H9 (cell line): ENCODE results near the gene CMC4. TPM values are rescaled to one million over a fixed set of nuclear protein-coding genes. Genes with fewer than 3 reads are reported as not detected.

Experiments used
- DNase-seq: peaks from one replicate; pipeline ENCODE4 v3.0.0-alpha.2; 2017
- H2AFZ ChIP-seq: one replicate; pipeline ENCODE4 v1.6.1; 2013; ENCODE audit warnings: mild to moderate bottlenecking, low read length, control low read depth, moderate library complexity
- H2AK5ac ChIP-seq: 2 replicates; pipeline ENCODE4 v1.6.1; 2013; ENCODE audit warnings: low read length, control low read depth, mixed read lengths; ENCODE audit not compliant: insufficient read length
- H2BK120ac ChIP-seq: one replicate; pipeline ENCODE4 v1.6.1; 2013; ENCODE audit warnings: low read depth, mild to moderate bottlenecking, low read length, control low read depth, inconsistent platforms; ENCODE audit not compliant: poor library complexity, severe bottlenecking
- H2BK12ac ChIP-seq: 2 replicates; pipeline ENCODE4 v1.6.1; 2013; ENCODE audit warnings: low read length, control low read depth, mixed read lengths, low read depth; ENCODE audit not compliant: insufficient read length
- H2BK15ac ChIP-seq: 2 replicates; pipeline ENCODE4 v1.6.1; 2013; ENCODE audit warnings: low read depth, low read length, control low read depth
- H2BK20ac ChIP-seq: one replicate; pipeline ENCODE4 v1.6.1; 2013; ENCODE audit warnings: low read depth, mild to moderate bottlenecking, low read length, control low read depth, inconsistent platforms; ENCODE audit not compliant: poor library complexity, severe bottlenecking
- H2BK5ac ChIP-seq: 2 replicates; pipeline ENCODE4 v1.6.1; 2013; ENCODE audit warnings: low read length, control low read depth, mixed read lengths; ENCODE audit not compliant: insufficient read length
- H3K14ac ChIP-seq: 2 replicates; pipeline ENCODE4 v1.6.1; 2013; ENCODE audit warnings: low read length, control low read depth; ENCODE audit not compliant: insufficient read depth
- H3K18ac ChIP-seq: 2 replicates; pipeline ENCODE4 v1.6.1; 2013; ENCODE audit warnings: low read depth, mild to moderate bottlenecking, mixed read lengths, low read length, control low read depth; ENCODE audit not compliant: insufficient read length
- H3K23ac ChIP-seq: 2 replicates; pipeline ENCODE4 v1.6.1; 2013; ENCODE audit warnings: low read length, control low read depth, mixed read lengths, low read depth; ENCODE audit not compliant: insufficient read length
- H3K23me2 ChIP-seq: 2 replicates; pipeline ENCODE4 v1.6.1; 2013; ENCODE audit warnings: low read depth, mild to moderate bottlenecking, mixed read lengths, low read length, control low read depth; ENCODE audit not compliant: insufficient read length, poor library complexity, severe bottlenecking
- H3K27ac ChIP-seq: 2 replicates; pipeline ENCODE4 v1.5.1; 2013; ENCODE audit warnings: low read length, control low read depth, mixed read lengths, low read depth; ENCODE audit not compliant: insufficient read length
- H3K27me3 ChIP-seq: 2 replicates; pipeline ENCODE4 v1.6.1; 2013; ENCODE audit warnings: low read length, control low read depth, inconsistent platforms; ENCODE audit not compliant: insufficient read depth
- H3K4ac ChIP-seq: 2 replicates; pipeline ENCODE4 v1.6.1; 2013; ENCODE audit warnings: low read depth, mild to moderate bottlenecking, control low read depth, inconsistent platforms, low read length, moderate library complexity
- H3K4me1 ChIP-seq: 2 replicates; pipeline ENCODE4 v1.6.1; 2013; ENCODE audit warnings: low read length, control low read depth, inconsistent platforms; ENCODE audit not compliant: insufficient read depth
- H3K4me2 ChIP-seq: 2 replicates; pipeline ENCODE4 v1.6.1; 2013; ENCODE audit warnings: low read length, control low read depth, mixed read lengths; ENCODE audit not compliant: insufficient read length, insufficient read depth
- H3K56ac ChIP-seq: 2 replicates; pipeline ENCODE4 v1.6.1; 2013; ENCODE audit warnings: low read depth, mild to moderate bottlenecking, mixed read lengths, low read length, control low read depth; ENCODE audit not compliant: insufficient read length
- H3K79me1 ChIP-seq: 2 replicates; pipeline ENCODE4 v1.6.1; 2013; ENCODE audit warnings: low read depth, mild to moderate bottlenecking, moderate library complexity, low read length, control low read depth, inconsistent platforms; ENCODE audit not compliant: insufficient read depth, poor library complexity, severe bottlenecking
- H3K79me2 ChIP-seq: 2 replicates; pipeline ENCODE4 v1.6.1; 2013; ENCODE audit warnings: low read length, control low read depth, inconsistent platforms; ENCODE audit not compliant: insufficient read depth
- H3K9ac ChIP-seq: 2 replicates; pipeline ENCODE4 v1.6.1; 2013; ENCODE audit warnings: low read length, control low read depth, mixed read lengths; ENCODE audit not compliant: insufficient read length; ENCODE audit errors: extremely low read depth
- H3K9me3 ChIP-seq: one replicate; pipeline ENCODE4 v1.6.1; 2013; ENCODE audit warnings: low read depth, low read length, inconsistent platforms; ENCODE audit not compliant: control insufficient read depth
- H3T11ph ChIP-seq: one replicate; pipeline ENCODE4 v1.6.1; 2013; ENCODE audit warnings: mild to moderate bottlenecking, low read length, control low read depth, inconsistent platforms
- H4K20me1 ChIP-seq: one replicate; pipeline ENCODE4 v1.6.1; 2013; ENCODE audit not compliant: control insufficient read depth, insufficient read length, insufficient read depth
- H4K5ac ChIP-seq: 2 replicates; pipeline ENCODE4 v1.6.1; 2013; ENCODE audit warnings: low read depth, mild to moderate bottlenecking, mixed read lengths, low read length, control low read depth; ENCODE audit not compliant: insufficient read length
- H4K8ac ChIP-seq: replicated peaks from 2 replicates; pipeline ENCODE4 v1.6.1; 2013; ENCODE audit warnings: low read length, control low read depth, mixed read lengths, low read depth; ENCODE audit not compliant: insufficient read length
- H4K91ac ChIP-seq: 2 replicates; pipeline ENCODE4 v1.6.1; 2013; ENCODE audit warnings: low read depth, mild to moderate bottlenecking, moderate library complexity, mixed read lengths, low read length, control low read depth; ENCODE audit not compliant: insufficient read length
- H3K27ac Mint-ChIP-seq, 3 experiments: 2 replicates in 2 of 3; 3 replicates in 1 of 3; pipeline ENCODE4 v1.8.0; 2020 to 2021; ENCODE audit warnings: mixed read lengths in 3 of 3, mild to moderate bottlenecking in 1 of 3, moderate library complexity in 1 of 3
- H3K27me3 Mint-ChIP-seq: 2 replicates; pipeline ENCODE4 v1.8.0; 2021; ENCODE audit warnings: low read depth, mild to moderate bottlenecking, moderate library complexity, mixed read lengths
- H3K36me3 Mint-ChIP-seq, 3 experiments: 2 replicates in 2 of 3; 3 replicates in 1 of 3; pipeline ENCODE4 v1.8.0; 2020 to 2021; ENCODE audit warnings: low read depth in 3 of 3, mixed read lengths in 3 of 3; ENCODE audit not compliant: insufficient read depth in 1 of 3
- H3K4me1 Mint-ChIP-seq, 2 experiments: 2 replicates each; pipeline ENCODE4 v1.8.0; 2020; ENCODE audit warnings: mixed read lengths in 2 of 2
- H3K4me3 Mint-ChIP-seq, 2 experiments: 2 replicates in 1 of 2; 3 replicates in 1 of 2; pipeline ENCODE4 v1.8.0; 2020 to 2021; ENCODE audit warnings: mild to moderate bottlenecking in 2 of 2, mixed read lengths in 2 of 2, moderate library complexity in 1 of 2
- H3K9me3 Mint-ChIP-seq, 2 experiments: 2 replicates in 1 of 2; 3 replicates in 1 of 2; pipeline ENCODE4 v1.8.0; 2020; ENCODE audit warnings: mild to moderate bottlenecking in 2 of 2, mixed read lengths in 2 of 2, moderate library complexity in 1 of 2
- CTCF ChIP-seq: fragments of 200-600 bp; sonication (generic); conservative IDR thresholded peaks from 3 replicates; pipeline ENCODE4 v1.8.0; 2021; ENCODE audit warnings: antibody characterized with exemption, mild to moderate bottlenecking
- WGBS: extraction: QIAGEN DNeasy Blood & Tissue Kit; methylation state at CpG from one replicate; pipeline ENCODE4 v1.1.7; 2013; ENCODE audit warnings: missing lambda C conversion rate, low lambda C conversion rate, mixed read lengths; ENCODE audit not compliant: insufficient read length; ENCODE audit errors: extremely low coverage; 5-methylcytosine and 5-hydroxymethylcytosine counted together
- long read RNA-seq: library from polyadenylated mRNA; unstranded; transcript quantifications from one replicate; pipeline ENCODE4 v2.0.0, GENCODE V29; 2020
- total RNA-seq: library from RNA; stranded (reverse); gene quantifications from 2 replicates; pipeline ENCODE4 v1.2.1, GENCODE V29; 2021

The CMC4 gene, protein sequence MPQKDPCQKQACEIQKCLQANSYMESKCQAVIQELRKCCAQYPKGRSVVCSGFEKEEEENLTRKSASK
- 6.2 and 7.2 TPM in 2 replicates for total RNA-seq
- long read RNA-seq, transcript CMC4-202 (3 exons, 1,107 nt) = major isoform, 9 of 10 reads
- long read RNA-seq, partial matches to known transcripts = 0 of 10 reads
- long read RNA-seq, other reads (novel, unspliced or antisense) = 1 of 10 reads

DNA sequence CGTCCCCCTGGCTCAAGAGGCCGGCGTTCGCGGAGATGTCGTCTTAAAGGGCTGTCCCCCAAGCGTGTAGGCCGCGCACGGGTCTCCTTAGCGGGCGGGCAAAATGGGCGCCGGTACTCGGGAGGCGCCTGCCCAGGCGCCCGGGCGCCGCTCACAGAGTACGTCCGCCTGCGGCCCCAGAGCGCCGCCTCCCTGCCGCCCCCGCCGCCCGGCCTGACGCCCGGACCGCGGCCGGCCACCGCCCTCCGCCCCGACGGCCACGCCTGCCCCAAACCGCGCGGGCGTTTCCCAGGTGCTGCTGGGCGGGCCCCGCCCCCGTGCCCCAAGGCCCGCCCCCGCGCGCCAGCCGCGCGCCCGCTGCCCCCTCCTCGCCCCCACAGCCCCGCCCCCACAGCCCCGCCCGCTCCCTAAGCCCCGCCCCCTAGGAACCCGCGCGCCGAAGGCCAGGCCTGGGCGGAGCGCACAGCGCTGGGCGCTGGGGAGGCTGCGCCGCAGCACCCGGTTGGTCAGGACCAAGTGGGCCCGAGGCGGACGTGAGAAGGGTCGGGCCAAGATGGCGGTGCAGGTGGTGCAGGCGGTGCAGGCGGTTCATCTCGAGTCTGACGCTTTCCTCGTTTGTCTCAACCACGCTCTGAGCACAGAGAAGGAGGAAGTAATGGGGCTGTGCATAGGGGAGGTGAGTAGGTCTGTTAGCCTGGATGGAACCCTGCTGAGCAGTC lies at the start of gene CMC4, which contains the start of the genes BRCC3 and MTCP1:
TSS of gene CMC4 (minus strand) at position 162 of the 719 bp plus-strand sequence. CDS start 7,113 bp downstream, outside the sequence.
TSS of gene BRCC3 (plus strand) at position 534 of the 719 bp plus-strand sequence. CDS start at position 554, 20 bp downstream.
TSS of gene MTCP1 (minus strand) at position 162 of the 719 bp plus-strand sequence. CDS start 5,126 bp downstream, outside the sequence.
- no peak within 1 kb of the TSS for H2AK5ac ChIP-seq
- H2BK12ac ChIP-seq = no peak within 1 kb of the TSS
- TF ChIP-seq CTCF = no peak
- no peak within 1 kb of the TSS for H3K56ac ChIP-seq
- H3T11ph ChIP-seq = no peak within 1 kb of the TSS
- Mint-ChIP-seq H3K4me3 (peak within 1 kb of the TSS; percentile 93 to 95), H3K36me3 (peaks cover 26 to 29% (median 27%) of the 10 kb centered on the region in 3 experiments), H3K4me1 (peaks cover 8 to 15% of the 10 kb centered on the region in 2 experiments; a peak in 2 of 4 replicates), H3K27me3 (no peaks in the 10 kb centered on the region), H3K27ac (peak within 1 kb of the TSS; percentile 87 to 97 (median 91); a peak in 6 of 7 replicates), H3K9me3 (peaks cover 68 to 69% of the 10 kb centered on the region in 2 experiments)
- peak within 1 kb of the TSS; percentile 81 for H3K9ac ChIP-seq
- H3K79me2 ChIP-seq = peaks cover 1% of the 10 kb centered on the region; the same call in 1 of the 2 replicates
- H4K5ac ChIP-seq = no peak within 1 kb of the TSS
- H2BK20ac ChIP-seq = no peak within 1 kb of the TSS
- DNase-seq = peak; percentile 80
- no peaks in the 10 kb centered on the region for H3K79me1 ChIP-seq
- peaks cover 41% of the 10 kb centered on the region for H3K9me3 ChIP-seq
- no CpG with 5 or more reads among the region's 81 CpGs for WGBS
- no peak within 1 kb of the TSS for H2BK15ac ChIP-seq
- H3K4me1 ChIP-seq = no peaks in the 10 kb centered on the region
- H3K4ac ChIP-seq = no peak within 1 kb of the TSS
- no peak within 1 kb of the TSS for H3K23ac ChIP-seq
- H4K8ac ChIP-seq = no peak within 1 kb of the TSS
- H2BK5ac ChIP-seq = no peak within 1 kb of the TSS
- no peak within 1 kb of the TSS for H4K91ac ChIP-seq
- no peaks in the 10 kb centered on the region for H3K27me3 ChIP-seq
- peak within 1 kb of the TSS; percentile 59 for H2AFZ ChIP-seq
- no peak within 1 kb of the TSS for H3K27ac ChIP-seq
- H2BK120ac ChIP-seq = no peak within 1 kb of the TSS
- H3K14ac ChIP-seq = peak within 1 kb of the TSS; percentile 33; the same call in 1 of the 2 replicates
- H3K18ac ChIP-seq = peak within 1 kb of the TSS; percentile 6
- peaks cover 5% of the 10 kb centered on the region for H3K23me2 ChIP-seq
- H3K4me2 ChIP-seq = peak within 1 kb of the TSS; percentile 88
- H4K20me1 ChIP-seq = no peaks in the 10 kb centered on the region
